Lower lobe of right lung (tissue), 2 donors: ENCODE data around the gene ZNF263. TPM values are rescaled to one million over a fixed set of nuclear protein-coding genes. Genes with fewer than 3 reads are reported as not detected.
A peak's percentile ranks its signal among the peaks of the same experiment; 100 is the strongest.

Source experiments
- ATAC-seq, 2 donors: fragments of 200-7000 bp; cut with Tn5 transposase; one replicate each; pipeline ENCODE4 v1.9.1; 2020 to 2022; ENCODE audit warnings: mild to moderate bottlenecking in 2 of 2, moderate library complexity in 2 of 2
- DNase-seq: peaks from one replicate; pipeline ENCODE4 v3.0.0-alpha.2; 2020
- H3K27ac ChIP-seq: fragments of 200-600 bp; one replicate; pipeline ENCODE4 v1.8.0; 2022
- H3K27me3 ChIP-seq: fragments of 200-600 bp; one replicate; pipeline ENCODE4 v1.8.0; 2022; ENCODE audit warnings: low read depth
- H3K36me3 ChIP-seq: fragments of 200-600 bp; one replicate; pipeline ENCODE4 v1.8.0; 2022; ENCODE audit warnings: mild to moderate bottlenecking
- H3K4me1 ChIP-seq: fragments of 200-600 bp; one replicate; pipeline ENCODE4 v1.8.0; 2022
- H3K4me3 ChIP-seq: fragments of 200-600 bp; one replicate; pipeline ENCODE4 v1.8.0; 2022; ENCODE audit warnings: mild to moderate bottlenecking
- H3K9me3 ChIP-seq: fragments of 200-600 bp; one replicate; pipeline ENCODE4 v1.8.0; 2022
- intact Hi-C: fragments of 100-400 bp; cut with DNase I; formaldehyde crosslinking; loops from one replicate; pipeline ENCODE4 v1.11.0; 2022
- total RNA-seq: library from RNA; stranded (reverse); fragmentation: NEBNext Ultra II Directional; extraction: Animal tissue kit (Norgen Biotek cat#: 25700); gene quantifications from one replicate; pipeline ENCODE4 v1.2.1, GENCODE V29; 2021
- TF ChIP-seq, protein P1 (sequence below): fragments of 200-600 bp; IDR thresholded peaks from one replicate; pipeline ENCODE4 v1.8.0; 2022; ENCODE audit warnings: antibody characterized with exemption, mild to moderate bottlenecking
- donor health status: DM: no; HTN: yes; CAD: no; lungs with severe emphysema.

ZNF263 gene
- total RNA-seq, 1 donor from 2014 or later, result 23.2 TPM

DNA sequence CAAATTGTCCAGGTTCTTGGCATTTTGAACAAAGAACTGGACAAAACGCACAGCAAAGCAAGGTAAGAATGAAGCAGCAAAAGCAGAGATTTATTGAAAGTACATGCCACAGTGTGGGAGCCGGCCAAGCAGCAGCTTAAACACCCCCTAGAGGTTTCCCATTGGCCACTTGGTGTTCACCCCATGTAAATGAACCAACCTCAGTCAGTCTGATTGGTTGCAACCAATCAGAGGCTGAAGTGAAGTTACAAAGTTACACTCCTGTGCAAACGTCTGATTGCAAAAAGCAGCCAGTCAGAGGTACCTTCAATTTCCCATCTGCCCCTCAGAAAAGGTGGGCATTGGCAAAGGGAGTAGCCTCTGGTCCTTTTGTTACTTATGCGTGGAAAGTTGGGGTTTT is 8.8 kb upstream of the ZNF263 start:
- TF ChIP-seq, protein P1, sequence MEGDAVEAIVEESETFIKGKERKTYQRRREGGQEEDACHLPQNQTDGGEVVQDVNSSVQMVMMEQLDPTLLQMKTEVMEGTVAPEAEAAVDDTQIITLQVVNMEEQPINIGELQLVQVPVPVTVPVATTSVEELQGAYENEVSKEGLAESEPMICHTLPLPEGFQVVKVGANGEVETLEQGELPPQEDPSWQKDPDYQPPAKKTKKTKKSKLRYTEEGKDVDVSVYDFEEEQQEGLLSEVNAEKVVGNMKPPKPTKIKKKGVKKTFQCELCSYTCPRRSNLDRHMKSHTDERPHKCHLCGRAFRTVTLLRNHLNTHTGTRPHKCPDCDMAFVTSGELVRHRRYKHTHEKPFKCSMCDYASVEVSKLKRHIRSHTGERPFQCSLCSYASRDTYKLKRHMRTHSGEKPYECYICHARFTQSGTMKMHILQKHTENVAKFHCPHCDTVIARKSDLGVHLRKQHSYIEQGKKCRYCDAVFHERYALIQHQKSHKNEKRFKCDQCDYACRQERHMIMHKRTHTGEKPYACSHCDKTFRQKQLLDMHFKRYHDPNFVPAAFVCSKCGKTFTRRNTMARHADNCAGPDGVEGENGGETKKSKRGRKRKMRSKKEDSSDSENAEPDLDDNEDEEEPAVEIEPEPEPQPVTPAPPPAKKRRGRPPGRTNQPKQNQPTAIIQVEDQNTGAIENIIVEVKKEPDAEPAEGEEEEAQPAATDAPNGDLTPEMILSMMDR, result no peak
- DNase-seq, result no peak
- no peaks in the 10 kb centered on the region for H3K36me3 ChIP-seq
- no peaks in the 10 kb centered on the region for H3K27me3 ChIP-seq
- intact Hi-C loops, result no loop called here
- H3K4me3 ChIP-seq, result no peak overlapping the region
- H3K4me1 ChIP-seq, result no peaks in the 10 kb centered on the region
- ATAC-seq, result no peak
- H3K9me3 ChIP-seq, result no peaks in the 10 kb centered on the region
- H3K27ac ChIP-seq, result no peak overlapping the region

DNA sequence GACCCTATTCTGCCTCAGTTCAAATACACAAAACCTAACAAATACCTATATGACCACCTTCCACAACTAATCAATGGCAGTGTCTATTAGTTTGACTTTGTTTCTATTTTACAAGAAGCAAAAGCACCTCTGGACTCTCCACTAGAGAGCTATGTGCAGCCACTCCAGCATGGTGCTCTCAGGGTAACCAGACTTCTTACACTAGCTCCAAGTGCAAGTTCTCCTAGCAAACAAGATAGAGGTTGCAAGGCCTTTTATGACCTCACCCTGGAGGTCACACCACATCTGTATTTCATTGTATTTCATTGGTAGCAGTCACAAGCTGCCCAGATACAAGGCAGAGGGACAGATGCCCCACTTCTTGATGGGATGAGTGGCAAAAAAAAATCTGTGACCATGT is 8.3 kb upstream of the ZNF263 start:
- H3K4me3 ChIP-seq, result no peak overlapping the region
- H3K27ac ChIP-seq, result no peak overlapping the region
- no peaks in the 10 kb centered on the region for H3K9me3 ChIP-seq
- no peak for DNase-seq
- no peaks in the 10 kb centered on the region for H3K4me1 ChIP-seq
- no peaks in the 10 kb centered on the region for H3K36me3 ChIP-seq
- ATAC-seq, result no peak
- TF ChIP-seq, protein P1, result no peak
- no peaks in the 10 kb centered on the region for H3K27me3 ChIP-seq
- intact Hi-C loops, result no loop called here

DNA sequence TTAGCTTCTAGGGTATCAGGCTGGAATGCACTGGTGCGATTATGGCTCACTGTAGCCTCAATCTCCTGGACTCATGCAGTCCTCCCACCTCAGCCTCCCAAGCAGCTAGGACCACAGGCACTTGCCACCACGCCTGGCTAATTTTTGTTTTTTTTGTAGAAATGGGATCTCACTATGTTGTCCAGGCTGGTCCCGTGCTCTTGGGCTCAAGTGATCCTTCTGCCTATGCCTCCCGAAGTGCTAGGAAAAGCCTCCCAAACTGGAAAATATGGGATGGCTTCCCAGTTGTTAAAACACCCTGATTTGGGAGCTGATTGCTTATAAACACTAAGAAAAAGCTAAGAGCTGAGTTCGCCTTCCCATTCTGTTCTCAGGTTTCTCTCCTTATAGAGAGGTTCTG is 6.6 kb upstream of the ZNF263 start:
- Histone ChIP-seq H3K4me1 (peaks cover 3% of the 10 kb centered on the region), H3K36me3 (no peaks in the 10 kb centered on the region), H3K9me3 (no peaks in the 10 kb centered on the region), H3K27me3 (no peaks in the 10 kb centered on the region), H3K27ac (no peak overlapping the region), H3K4me3 (no peak overlapping the region)
- ATAC-seq (no peak), DNase-seq (no peak)
- TF ChIP-seq, protein P1, result no peak
- intact Hi-C loops, result no loop called here

DNA sequence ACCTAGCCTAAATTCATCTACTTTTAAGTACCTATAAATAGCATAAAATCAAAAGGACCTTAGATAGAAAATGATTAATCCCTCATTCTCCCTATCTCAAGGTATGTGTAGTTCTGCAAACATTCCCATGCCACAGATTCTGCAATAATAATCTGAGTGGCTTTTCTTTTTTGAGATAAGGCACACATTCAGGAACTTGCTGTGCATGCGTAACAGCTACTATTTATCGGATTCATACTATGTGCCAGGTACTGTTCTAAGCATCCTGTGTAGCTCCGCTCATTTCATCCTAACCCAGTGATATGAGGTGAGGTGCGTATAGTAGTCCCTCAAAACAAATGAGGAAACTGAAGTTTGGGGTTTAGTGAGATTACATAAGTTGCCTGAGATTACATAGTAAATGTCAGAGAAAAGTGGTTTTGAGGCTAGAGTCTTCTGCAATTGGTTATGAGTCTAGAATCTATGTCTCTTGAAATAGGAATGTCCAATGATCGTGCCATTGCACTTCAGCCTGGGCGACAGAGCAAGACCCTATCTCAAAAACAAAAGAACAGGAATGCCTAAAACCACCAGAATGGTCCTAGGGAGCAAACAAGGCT is 2.0 kb upstream of the ZNF263 start:
- TF ChIP-seq, protein P1, result no peak
- ATAC-seq, result no peak
- no peak for DNase-seq
- H3K4me3 ChIP-seq, result no peak overlapping the region
- peaks cover 28% of the 10 kb centered on the region for H3K4me1 ChIP-seq
- H3K27me3 ChIP-seq, result no peaks in the 10 kb centered on the region
- peaks cover 2% of the 10 kb centered on the region for H3K9me3 ChIP-seq
- no peak overlapping the region for H3K27ac ChIP-seq
- intact Hi-C loops, result no loop called here
- H3K36me3 ChIP-seq, result peaks cover 10% of the 10 kb centered on the region

DNA sequence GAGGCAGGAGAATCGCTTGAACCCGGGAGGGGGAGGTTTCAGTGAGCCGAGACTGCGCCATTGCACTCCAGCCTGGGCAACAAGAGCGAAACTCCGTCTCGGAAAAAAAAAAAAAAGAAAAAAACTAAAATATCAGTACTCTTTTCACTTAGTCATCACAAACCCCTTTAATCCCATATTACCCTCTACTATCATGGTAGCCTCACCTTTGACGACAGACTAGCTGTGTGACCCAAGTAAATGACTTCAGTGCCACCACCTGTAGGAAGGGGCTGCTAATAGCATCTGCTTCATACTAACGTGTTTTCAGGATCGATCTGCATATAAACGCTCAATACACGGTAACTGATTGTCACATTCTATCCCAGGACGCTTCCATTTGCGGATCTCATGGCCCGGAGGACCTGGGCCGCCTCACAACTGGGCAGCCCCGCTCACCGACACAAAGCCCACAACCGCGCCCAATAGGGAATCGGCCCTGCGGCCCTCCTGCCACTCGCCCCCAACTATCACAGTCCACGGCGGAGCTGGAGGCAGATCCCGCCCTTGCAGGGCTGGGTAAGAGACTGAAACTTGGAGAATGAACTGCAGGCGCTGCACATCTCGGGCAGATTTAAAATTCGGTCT is 1.1 kb upstream of the ZNF263 start:
- Histone ChIP-seq H3K4me3 (peak overlapping the region; percentile 75), H3K27ac (peak overlapping the region; percentile 99), H3K36me3 (peaks cover 19% of the 10 kb centered on the region), H3K27me3 (no peaks in the 10 kb centered on the region), H3K4me1 (peaks cover 28% of the 10 kb centered on the region), H3K9me3 (peaks cover 11% of the 10 kb centered on the region)
- TF ChIP-seq, protein P1, result no peak
- ATAC-seq, result peak; percentile 50 to 59
- intact Hi-C loops, result no loop called here
- no peak for DNase-seq
